ENCODE results near the gene GLI2. TPM values are rescaled to one million over a fixed set of nuclear protein-coding genes. Genes with fewer than 3 reads are reported as not detected.
A peak's percentile ranks its signal among the peaks of the same experiment; 100 is the strongest.

GLI2 gene
- total and polyA plus RNA-seq, 12 donors, result 0.37 to 1.7 (median 1.0) TPM

- Histone ChIP-seq H3K9me3 (no peaks in the 10 kb centered on the region), H3K27me3 (peaks cover 0 to 31% (median 0%) of the 10 kb centered on the region in 7 donors), H3K4me1 (no peaks in the 10 kb centered on the region), H3K27ac (no peak overlapping the region), H3K4me3 (no peak overlapping the region), H3K36me3 (no peaks in the 10 kb centered on the region)
- intact Hi-C loops (cut with DNase I), result no loop called here
- ATAC-seq (peak in 1 of 8 donors; percentile 46), DNase-seq (no peak)
- no peak for TF ChIP-seq CTCF (IDR thresholded peaks at IDR 0.05)
- WGBS, 2 donors, result 84 to 88% methylated on average over 4 of the region's 4 CpGs
These were observed 32.2 kb upstream of the GLI2 start for GRCh38 chr2:120703330-120703994.

- H3K27me3 ChIP-seq, result peaks cover 0 to 27% (median 8%) of the 10 kb centered on the region in 7 donors
- no peaks in the 10 kb centered on the region for H3K36me3 ChIP-seq
- DNase-seq, result no peak
- H3K9me3 ChIP-seq, result no peaks in the 10 kb centered on the region
- no peak for ATAC-seq
- intact Hi-C loops (cut with DNase I), result no loop called here
- 42 to 61% methylated on average over 2 of the region's 2 CpGs for WGBS, 2 donors
- H3K4me1 ChIP-seq, result peaks cover 0 to 5% (median 0%) of the 10 kb centered on the region in 9 donors
- no peak overlapping the region for H3K4me3 ChIP-seq
- no peak for TF ChIP-seq CTCF (IDR thresholded peaks at IDR 0.05)
- no peak overlapping the region for H3K27ac ChIP-seq
These were observed 31.0 kb upstream of the GLI2 start for GRCh38 chr2:120704696-120705095.

- intact Hi-C loops (cut with DNase I), result no loop called here
- 79 to 88% methylated on average over 3 of the region's 3 CpGs for WGBS, 2 donors
- DNase-seq, result no peak
- no peak for TF ChIP-seq CTCF (IDR thresholded peaks at IDR 0.05)
- Histone ChIP-seq H3K36me3 (no peaks in the 10 kb centered on the region), H3K27me3 (peaks cover 0 to 29% (median 13%) of the 10 kb centered on the region in 7 donors), H3K9me3 (no peaks in the 10 kb centered on the region), H3K4me3 (no peak overlapping the region), H3K4me1 (peaks cover 0 to 7% (median 0%) of the 10 kb centered on the region in 9 donors), H3K27ac (no peak overlapping the region)
- no peak for ATAC-seq
These were observed 27.9 kb upstream of the GLI2 start for GRCh38 chr2:120707816-120708215.

- H3K27me3 ChIP-seq, result peaks cover 0 to 29% (median 13%) of the 10 kb centered on the region in 7 donors
- WGBS, 2 donors, result 73 to 80% methylated on average over 14 of the region's 14 CpGs
- no peak overlapping the region for H3K4me3 ChIP-seq
- no peaks in the 10 kb centered on the region for H3K9me3 ChIP-seq
- H3K27ac ChIP-seq, result no peak overlapping the region
- intact Hi-C loops (cut with DNase I), result no loop called here
- no peak for TF ChIP-seq CTCF (IDR thresholded peaks at IDR 0.05)
- DNase-seq (no peak), ATAC-seq (no peak)
- peaks cover 0 to 7% (median 0%) of the 10 kb centered on the region in 9 donors for H3K4me1 ChIP-seq
- no peaks in the 10 kb centered on the region for H3K36me3 ChIP-seq
These were observed 26.6 kb upstream of the GLI2 start for GRCh38 chr2:120708944-120709607.

Data from heart right ventricle (tissue), 16 donors.